PFSK-1 (cell line): ENCODE results near the gene DACH1.

Source experiments
- FOXP2 ChIP-seq: optimal IDR thresholded peaks from 2 replicates; pipeline ENCODE3; 2011; ENCODE audit warnings: borderline replicate concordance, control low read depth, inconsistent platforms; ENCODE audit not compliant: insufficient read depth; ENCODE audit errors: extremely low read length, extremely low read depth
- POLR2AphosphoS5 ChIP-seq: IDR thresholded peaks from 2 replicates; pipeline ENCODE4 v1.6.1; 2012; ENCODE audit warnings: low read depth, mild to moderate bottlenecking, control low read depth, low read length, moderate library complexity
- SIN3A ChIP-seq: IDR thresholded peaks from 2 replicates; pipeline ENCODE4 v1.6.1; 2012; ENCODE audit warnings: mild to moderate bottlenecking, low read length, moderate library complexity, borderline replicate concordance; ENCODE audit not compliant: insufficient read depth
- TAF1 ChIP-seq: IDR thresholded peaks from 2 replicates; pipeline ENCODE4 v1.6.1; 2012; ENCODE audit warnings: low read length, control low read depth, borderline replicate concordance; ENCODE audit not compliant: insufficient read depth
- TF ChIP-seq, protein P1 (sequence below), 2 experiments: IDR thresholded peaks; 2 replicates each; pipeline versions ENCODE4 v1.6.1 to v1.8.0; 2011 to 2012; ENCODE audit warnings: low read depth in 2 of 2, low read length in 2 of 2, control low read depth in 1 of 2, inconsistent platforms in 1 of 2, mild to moderate bottlenecking in 1 of 2, moderate library complexity in 1 of 2; ENCODE audit not compliant: insufficient read depth in 1 of 2

DACH1 gene

DNA sequence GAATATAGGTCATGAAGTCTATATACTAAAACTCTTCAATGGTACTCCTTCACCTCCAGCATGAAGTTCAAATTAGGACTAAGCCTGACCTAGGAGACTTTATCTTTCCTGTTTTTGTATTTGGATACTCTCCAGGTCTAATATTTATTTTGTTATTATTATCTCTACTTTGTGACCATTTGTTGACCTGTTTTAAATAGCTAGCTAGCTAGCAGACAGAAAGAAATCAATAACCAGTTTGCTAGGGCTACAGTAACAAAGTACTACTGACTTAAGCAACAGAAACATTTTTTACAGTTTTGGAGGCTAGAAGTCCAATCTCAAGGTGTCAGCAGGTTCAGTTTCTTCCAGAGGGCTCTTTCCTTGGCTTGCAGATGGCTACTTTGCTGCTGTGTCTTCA lies 15.1 kb upstream of the DACH1 start:
- TF ChIP-seq, protein P1, sequence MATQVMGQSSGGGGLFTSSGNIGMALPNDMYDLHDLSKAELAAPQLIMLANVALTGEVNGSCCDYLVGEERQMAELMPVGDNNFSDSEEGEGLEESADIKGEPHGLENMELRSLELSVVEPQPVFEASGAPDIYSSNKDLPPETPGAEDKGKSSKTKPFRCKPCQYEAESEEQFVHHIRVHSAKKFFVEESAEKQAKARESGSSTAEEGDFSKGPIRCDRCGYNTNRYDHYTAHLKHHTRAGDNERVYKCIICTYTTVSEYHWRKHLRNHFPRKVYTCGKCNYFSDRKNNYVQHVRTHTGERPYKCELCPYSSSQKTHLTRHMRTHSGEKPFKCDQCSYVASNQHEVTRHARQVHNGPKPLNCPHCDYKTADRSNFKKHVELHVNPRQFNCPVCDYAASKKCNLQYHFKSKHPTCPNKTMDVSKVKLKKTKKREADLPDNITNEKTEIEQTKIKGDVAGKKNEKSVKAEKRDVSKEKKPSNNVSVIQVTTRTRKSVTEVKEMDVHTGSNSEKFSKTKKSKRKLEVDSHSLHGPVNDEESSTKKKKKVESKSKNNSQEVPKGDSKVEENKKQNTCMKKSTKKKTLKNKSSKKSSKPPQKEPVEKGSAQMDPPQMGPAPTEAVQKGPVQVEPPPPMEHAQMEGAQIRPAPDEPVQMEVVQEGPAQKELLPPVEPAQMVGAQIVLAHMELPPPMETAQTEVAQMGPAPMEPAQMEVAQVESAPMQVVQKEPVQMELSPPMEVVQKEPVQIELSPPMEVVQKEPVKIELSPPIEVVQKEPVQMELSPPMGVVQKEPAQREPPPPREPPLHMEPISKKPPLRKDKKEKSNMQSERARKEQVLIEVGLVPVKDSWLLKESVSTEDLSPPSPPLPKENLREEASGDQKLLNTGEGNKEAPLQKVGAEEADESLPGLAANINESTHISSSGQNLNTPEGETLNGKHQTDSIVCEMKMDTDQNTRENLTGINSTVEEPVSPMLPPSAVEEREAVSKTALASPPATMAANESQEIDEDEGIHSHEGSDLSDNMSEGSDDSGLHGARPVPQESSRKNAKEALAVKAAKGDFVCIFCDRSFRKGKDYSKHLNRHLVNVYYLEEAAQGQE (IDR thresholded peaks at IDR 0.05; ENCODE audit: insufficient read depth in 1 of 2, low read depth in 2 of 2, low read length in 2 of 2), result no peak
- TF ChIP-seq TAF1 (no peak), SIN3A (no peak), POLR2AphosphoS5 (no peak), FOXP2 (no peak)

DNA sequence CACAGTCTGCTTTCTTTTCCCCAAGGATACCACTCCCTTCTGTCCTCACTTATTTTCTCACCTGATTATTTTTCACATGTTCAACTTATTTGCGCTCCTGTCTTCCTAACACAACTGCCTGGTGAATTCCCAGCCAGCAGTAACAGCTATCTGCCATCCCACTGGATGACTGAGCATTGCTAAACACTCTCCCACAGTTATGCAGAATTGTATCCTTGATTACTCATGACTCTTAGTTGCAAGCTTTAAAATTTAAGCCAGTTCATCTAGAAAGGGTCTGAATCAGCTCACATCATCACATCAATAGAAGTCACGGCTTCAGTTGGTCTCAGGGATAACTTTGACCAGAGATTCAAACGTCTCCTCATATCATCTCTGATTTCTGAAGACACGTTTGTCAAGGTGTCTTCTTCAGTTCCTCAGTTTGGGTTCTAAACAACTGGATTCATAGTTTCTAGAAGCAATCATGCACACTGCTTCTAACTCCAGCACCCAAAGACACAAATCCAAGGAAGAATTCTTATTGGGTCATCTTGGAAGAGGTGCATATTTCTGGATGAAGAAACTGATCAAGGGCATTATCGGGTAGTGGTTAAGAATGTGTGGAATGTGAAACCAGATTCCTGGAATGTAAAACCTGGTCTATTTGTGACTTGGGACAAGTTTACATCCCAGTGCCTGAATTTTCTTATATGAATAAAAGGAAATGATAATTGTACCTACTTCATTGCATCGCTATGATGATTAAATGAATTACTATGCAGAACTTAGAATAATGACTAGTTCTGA lies 13.9 kb upstream of the DACH1 start:
- TF ChIP-seq TAF1, result no peak

- TF ChIP-seq SIN3A (no peak), POLR2AphosphoS5 (no peak), FOXP2 (no peak), TAF1 (no peak)
- TF ChIP-seq, protein P1 (IDR thresholded peaks at IDR 0.05; ENCODE audit: insufficient read depth in 1 of 2, low read depth in 2 of 2, low read length in 2 of 2), result no peak
Observed at GRCh38 chr13:71879808-71880344, 12.9 kb upstream of the DACH1 start.

GRCh38 chr13:71879129-71879535 lies 12.1 kb upstream of the DACH1 start:
- TF ChIP-seq, protein P1 (IDR thresholded peaks at IDR 0.05; ENCODE audit: insufficient read depth in 1 of 2, low read depth in 2 of 2, low read length in 2 of 2), result no peak
- TF ChIP-seq POLR2AphosphoS5 (no peak), FOXP2 (no peak), SIN3A (no peak), TAF1 (no peak)

- no peak for TF ChIP-seq TAF1
Observed at GRCh38 chr13:71877256-71877653, 10.3 kb upstream of the DACH1 start.

GRCh38 chr13:71876648-71877255 lies 9.7 kb upstream of the DACH1 start:
- TF ChIP-seq FOXP2 (no peak), SIN3A (no peak), TAF1 (no peak), POLR2AphosphoS5 (no peak)
- TF ChIP-seq, protein P1 (IDR thresholded peaks at IDR 0.05; ENCODE audit: insufficient read depth in 1 of 2, low read depth in 2 of 2, low read length in 2 of 2), result no peak
